Activated CD4-positive, alpha-beta T cell treated with anti-CD3 and anti-CD28 coated beads, Interleukin-2, Interleukin-6, amounts not matched to agents 100 ng/mL and 50 ng/mL, durations not matched to agents 16 hours and 8 hours (primary cell): ENCODE data around the gene SKI.

ENCODE experiments used
- DNase-seq: peaks from one replicate; pipeline ENCODE4 v3.0.0-alpha.2; 2020

Gene SKI

DNA sequence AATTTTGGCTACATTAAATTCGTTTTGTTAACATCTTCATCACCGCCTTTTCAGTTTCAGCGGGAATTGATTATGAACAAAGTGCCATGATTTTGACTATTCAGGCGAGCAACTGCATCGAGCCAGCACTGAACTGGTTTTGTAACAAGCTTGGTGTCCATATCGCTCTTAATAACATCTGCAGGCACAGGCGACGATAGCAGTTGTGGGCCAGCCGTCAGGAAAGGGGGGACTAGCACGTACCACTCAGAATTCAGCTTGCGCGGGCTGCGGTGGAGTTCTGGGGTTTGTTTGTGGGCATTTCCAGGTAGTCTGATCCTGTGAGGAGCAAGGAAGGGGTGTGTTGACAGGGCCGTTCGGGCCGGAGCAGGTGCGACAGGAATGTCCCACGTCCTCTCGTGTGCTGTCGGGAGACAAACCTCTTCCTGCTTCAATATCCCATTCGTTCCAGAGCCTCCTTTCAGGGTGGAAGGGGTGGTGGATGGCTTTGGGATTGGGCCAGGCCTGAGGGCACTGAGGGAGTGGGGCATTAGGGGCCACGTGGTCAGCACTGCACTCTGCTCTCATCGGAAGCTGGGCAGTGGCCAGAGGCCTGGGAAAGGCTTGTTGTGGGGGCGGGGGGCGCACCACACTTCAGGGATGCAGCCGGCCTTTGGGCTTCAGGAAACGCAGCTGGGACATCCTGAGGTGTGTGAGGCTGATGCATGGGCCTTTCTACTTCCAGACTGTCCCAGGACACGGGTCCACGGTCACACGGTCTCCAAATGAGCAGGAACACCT lies 39.1 kb downstream of the SKI start:
- DNase-seq, result no peak

DNA sequence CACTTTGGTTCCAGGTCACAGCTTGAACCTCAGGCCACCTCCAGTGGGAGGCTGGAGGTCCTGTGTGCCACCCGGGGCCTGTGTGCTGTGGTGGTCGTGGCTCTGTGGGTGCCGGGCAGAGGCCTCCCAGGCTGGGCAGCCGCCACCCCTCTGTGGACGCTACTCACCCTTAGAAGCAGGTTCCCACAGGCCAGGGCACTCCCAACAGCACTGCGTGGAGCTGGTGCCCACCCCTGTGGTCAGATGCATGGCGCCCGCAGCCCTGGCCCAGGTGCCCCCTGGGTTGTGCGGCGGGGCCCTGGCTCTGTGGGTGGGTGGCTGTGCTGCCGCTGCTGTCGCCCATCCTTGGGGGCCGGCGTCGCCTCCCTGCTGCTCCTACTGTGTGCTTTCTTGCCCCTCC lies 39.7 kb downstream of the SKI start:
- no peak for DNase-seq

DNA sequence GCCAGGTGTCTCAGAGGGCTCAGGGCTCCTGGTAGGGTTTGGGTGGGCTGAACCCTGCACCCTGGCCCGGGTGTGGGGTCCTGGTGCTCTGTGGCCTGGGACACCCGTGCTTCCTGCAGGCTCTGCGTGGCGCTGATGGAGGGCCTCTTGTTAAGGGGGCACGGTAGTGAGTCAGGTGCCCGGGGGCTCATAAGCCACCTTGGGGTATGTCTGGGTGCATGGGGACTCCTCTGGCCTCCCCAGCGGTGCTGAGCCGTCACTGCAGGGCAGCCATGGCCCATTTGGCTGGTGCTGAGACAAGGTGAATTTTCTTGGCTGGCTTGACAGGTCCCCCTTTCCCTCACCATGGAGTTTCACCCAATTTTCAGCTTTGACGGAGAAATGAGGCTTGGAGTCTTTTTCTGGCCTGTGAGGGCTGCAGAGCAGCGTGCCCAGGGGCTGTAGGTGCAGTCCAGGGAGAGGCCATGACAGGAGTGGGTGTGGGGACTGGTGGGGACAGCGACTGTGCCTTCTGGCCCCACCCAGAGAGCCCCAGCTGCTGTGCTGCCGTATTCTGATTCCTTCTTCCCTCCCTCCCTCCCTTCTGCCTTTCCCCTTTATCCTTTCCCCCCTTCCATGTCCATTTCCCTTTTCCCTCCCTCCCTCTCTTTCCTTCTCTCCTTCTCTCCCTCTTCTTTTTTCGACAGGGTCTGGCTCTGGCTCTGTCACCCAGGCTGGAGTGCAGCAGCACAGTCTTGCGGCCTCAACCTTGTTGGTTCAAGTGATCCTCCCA lies 40.4 kb downstream of the SKI start:
- no peak for DNase-seq

DNA sequence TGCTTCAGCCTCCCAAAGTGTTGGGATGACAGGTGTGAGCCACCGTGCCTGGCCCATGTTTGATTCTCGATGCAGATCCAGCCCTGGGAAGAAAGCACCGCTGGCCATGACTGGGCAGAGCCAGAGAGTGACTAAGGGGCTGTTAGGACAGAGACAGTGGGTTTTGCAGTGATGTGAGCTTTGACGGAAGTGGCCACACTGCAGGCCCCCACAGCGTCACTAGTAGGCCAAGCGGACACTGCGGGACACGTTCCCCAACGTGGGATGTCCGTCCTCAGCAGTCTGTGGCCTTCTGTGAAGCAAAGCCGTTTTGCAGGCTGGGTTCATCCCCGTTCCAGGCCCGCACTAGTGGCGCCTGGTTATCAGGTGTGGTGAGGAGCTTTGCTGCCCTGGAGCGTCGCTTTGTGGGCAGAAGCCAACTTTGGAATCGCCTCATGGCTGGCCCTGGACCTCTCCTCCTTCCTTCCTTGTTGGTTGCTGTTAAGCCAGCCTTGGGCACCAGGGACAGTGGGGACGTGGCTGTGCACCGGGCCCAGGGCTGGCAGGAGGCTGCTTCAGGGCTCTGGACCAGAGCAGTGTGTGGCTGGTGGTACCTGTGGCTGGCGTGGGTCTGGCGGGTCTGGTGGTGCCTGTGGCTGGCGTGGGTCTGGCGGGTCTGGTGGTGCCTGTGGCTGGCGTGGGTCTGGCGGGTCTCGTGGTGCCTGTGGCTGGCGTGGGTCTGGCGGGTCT lies 41.2 kb downstream of the SKI start:
- no peak for DNase-seq

DNA sequence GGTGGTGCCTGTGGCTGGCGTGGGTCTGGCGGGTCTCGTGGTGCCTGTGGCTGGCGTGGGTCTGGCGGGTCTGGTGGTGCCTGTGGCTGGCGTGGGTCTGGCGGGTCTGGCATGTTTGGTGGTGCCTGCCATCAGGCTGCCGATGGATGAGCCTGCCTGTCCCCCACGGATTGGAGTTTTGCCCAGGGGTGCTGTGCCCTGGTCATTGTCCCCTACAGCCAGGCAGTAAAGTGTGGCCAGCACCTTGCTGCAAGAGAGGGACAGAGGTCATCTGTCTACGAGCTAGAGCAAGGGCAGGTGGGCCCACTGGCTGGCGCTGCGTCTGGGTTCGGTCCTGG lies 41.8 kb downstream of the SKI start:
- no peak for DNase-seq

DNA sequence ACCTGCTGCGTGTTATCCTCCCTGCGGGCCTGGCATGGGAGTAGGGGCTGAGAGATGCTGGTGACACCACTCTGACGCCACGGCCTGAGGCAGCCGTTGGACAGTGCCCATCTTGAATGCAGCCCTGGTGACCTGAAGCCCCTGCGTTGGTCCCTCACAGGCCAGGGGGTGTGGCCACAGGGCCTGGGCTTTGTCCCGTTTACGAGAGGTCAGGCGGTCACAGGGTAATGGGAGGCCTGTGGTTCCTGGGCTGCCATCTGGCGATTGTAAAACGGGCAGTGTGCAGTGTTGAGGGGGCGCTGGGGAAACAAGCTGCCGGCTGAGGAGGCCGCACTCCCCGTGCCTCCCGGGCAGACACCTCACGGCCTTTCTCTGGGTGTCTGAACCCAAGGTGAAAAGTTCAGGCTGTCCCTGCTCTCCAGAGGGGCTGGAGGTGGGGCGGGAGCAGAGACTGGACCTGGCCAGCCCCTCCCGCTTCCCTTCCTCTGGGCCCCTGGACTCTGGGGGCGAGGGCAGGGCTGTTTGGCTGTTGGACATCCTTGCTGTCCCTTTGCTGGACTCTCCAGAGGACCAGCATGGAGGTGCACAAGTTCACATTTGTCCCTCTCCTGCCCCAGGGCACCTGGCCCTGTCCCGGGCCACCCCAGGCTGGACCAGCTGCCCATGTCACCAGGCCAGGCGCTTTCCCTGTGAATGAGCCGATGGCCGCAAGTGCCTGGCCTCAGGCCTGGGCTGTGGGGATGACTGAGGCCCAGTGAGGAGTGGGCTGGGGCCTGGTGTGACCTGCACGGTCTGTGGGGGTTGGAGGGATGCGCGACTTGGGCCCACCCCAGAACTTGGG lies 42.4 kb downstream of the SKI start:
- DNase-seq, result no peak

DNA sequence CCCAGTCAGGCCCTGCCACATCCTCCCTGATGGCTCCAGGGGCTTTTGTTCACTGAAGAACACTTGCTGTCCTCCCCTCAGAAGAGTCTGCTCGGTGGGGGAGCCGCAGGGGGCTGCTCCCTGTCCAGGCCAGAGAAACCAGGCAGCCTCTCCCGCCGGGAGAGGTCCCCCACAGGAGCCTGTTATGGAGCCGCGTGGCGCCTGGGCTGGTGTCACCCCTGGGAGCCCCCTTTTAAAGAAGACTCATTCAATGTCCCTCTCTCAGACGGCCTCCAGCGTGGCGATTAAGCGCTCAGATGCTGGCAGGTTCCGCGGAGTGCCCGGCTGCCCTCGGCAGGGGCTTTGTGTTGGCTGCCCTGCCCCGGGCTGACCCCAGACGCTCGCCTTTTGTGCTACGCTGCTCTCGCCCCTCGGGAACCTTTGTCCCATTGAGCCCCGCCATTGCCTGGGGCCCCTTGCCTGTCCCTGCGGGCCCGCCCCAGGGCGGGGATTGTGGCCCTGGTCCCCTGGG lies 43.1 kb downstream of the SKI start:
- DNase-seq, result no peak

DNA sequence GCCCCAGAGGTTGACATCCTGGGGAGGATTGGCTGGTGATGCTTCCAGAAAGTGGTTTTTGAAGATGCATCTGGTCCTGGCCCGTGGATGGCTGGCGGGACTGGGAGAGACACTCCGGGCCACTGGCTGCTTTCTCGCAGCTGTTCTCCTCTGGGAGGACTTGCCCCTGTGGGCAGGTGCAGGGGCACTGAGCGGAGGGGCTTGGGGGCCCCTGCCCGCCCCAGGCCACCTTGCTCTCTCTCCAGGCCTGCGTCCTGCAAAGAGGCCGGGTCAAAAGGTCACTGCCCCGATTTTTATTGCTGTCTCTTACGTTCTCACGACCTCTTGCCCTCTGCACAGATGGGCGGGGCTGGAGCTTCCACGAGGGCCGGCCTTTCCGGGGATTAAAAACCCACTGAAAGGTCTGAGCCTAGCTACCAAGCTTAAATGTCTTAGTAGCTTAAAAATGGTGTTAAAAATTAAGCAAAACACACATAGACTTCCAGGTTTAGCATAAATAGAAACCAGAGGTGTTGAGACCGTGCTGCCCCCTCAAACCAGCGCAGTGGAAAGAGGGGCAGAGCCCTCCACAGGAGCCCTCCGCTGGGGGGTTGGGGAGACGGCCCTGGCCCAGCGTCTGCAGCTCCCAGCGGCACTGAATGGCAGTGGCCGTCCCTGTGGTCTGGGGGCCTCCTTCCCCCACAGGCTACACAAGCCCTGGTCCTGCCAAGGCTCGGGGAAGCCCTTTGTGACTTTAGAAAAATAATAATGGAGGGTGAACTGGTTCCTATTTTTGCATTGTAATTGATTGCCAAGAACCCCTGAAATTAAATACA lies 43.9 kb downstream of the SKI start:
- DNase-seq, result no peak

DNA sequence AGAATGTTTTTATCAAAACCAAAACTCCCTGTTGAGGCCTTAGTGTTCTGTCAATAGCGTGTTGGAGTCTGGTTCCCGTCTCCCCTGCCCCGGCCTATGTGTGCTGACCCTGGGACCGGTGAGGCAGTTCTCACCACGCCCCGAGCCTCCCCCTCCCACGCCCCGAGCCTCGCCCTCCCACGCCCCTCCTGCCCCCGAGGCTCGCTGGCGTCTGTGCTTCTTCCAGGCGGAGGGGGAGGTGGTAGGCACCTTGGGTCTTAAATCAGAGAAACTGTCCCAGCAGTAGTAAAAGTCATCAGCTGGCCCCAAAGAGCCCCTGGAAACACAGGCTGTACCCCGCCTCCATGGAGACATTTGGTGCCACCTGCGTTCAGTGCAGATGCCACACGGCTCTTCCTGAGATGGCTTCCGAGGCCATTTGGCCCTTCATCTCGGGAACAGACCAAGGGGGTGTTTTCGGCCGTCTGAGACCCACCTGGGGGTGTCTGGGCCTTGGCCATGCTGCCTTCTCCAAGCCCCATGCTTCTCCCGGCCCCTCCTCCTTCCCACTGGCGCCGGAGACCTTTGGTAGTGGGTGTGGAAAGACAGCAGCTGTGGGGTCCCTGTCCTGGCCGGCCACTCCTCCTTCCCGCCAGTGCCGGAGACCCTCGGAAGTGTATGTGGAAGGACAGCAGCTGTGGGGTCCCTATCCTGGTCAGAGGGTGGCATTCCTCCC lies 44.7 kb downstream of the SKI start:
- no peak for DNase-seq

DNA sequence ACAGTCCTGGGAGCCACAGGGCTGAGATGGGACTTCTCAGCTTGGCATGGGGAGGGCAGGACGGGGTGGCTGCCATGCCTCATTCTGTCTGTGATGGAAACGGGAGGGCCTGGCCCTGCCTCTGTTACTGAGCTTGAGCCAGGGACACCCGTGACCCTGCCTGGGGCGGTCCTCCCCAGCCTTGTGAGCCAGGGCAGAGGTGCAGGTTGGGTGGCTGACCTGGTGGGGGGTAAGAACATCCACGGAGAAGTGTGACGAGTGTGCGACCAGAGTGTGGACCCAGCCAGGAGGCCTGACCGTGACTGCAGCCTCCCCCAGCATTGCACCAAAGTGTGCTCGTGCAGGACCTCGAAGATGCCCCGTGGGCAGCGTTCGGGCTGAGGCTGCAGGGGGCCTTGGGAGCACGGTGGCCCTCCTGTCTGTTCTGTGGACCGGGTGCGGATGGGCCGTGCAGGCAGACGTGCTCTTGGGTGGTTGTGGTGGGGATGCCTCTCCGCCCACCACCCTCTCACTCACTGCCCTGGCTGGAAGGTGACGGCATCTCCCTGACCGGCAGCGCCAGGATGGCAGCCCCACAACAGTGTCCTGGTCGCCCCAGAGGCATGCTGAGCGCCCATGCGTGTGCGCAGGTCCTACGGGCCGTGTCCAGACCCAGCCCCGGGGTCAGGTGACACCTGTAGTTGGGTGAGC lies 45.4 kb downstream of the SKI start:
- no peak for DNase-seq

DNA sequence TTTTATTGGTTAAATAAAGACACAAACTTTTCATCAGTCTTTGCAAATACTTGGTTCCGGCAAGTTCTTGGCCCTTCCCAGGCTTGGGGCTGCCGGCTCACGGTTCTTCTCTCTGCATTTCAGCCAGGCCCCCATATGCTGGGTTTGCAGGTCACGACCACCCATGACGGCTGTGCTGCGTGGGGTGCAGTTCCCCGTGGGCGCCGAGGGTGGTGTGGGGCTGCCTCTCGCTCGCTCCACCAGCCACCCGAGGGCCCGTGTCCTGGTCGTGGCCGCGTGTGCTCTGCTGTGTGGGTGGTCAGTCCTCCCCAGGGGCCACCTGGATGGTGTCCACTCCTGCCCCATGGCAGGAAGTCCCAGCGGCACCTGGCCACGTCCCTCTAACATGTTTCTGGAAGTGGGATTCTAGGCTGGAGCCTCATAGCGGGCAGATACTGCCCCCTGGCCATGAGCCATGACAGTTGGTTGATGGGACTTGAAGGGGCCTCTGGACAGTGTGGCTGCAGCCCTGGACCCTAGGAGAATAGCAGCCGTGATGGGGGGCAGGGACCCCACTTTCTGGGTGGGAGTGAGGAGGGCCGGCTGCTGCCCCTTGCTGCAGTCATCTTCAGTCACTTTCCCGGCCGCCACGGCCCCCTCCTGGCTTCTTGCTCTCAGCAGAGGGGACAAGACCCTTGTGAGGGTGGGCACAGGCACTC lies 46.3 kb downstream of the SKI start:
- no peak for DNase-seq

DNA sequence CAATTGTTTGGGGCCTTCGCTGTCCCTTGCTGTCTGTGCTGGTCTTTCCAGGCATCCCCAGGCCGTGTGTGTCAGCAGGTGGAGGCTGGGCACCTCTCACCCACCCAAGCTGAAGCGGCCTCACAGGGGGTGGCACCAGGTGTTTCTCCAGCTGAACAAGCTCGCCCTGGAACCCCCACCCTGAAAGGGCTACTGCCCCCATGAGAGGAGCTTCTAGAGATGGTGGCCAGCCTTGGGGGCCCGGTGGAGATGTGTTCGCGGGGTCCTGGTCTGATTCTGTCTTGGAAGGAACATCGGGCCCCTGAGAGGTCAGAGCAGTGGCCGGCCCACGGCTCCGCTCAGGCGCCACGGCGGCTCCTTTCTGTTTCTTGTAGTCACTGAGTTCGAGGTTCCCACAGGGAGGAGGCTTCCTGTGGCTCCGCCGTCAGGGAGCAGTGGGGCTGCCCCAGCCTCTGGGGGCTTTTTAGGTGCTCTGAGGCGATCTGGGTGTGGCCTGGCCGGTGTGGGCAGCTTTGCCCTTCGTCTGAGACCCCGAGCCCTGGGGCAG lies 46.9 kb downstream of the SKI start:
- no peak for DNase-seq

DNA sequence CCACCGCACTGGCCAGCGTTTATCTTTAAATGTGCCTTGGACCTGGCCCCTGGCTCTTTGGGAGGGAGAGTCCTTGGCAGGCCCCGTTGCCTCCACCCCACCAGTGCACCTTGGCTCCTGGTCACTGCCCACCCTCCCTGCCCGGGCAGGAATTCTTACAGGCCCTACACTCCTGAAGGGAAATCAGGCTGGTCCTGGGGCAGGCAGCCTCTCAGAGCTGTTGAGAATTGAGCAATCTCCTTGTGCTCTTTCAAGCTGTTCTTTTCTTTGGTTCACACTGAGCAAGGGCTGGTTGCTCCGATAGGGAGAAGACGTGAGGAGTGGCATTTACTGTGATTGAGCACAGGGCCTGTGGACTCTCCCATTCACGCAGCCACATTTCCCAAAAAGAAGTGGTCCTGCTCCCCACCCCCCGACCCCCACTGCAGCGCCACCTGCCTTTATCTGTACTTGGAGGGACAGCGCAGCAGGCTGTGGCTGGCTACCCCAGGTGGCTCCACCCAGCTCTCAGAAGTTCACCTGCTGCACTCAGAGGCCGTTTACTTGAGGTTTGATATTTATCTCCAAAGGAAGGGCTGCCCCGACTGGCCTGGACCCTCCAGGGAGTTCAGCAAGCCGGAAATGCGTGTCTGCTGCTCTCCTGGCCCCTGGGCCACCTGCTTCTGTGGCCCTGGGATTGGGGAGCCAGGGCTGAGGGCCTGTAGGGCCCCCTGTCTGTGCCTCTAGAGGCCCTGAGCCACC lies 47.8 kb downstream of the SKI start:
- DNase-seq, result no peak

DNA sequence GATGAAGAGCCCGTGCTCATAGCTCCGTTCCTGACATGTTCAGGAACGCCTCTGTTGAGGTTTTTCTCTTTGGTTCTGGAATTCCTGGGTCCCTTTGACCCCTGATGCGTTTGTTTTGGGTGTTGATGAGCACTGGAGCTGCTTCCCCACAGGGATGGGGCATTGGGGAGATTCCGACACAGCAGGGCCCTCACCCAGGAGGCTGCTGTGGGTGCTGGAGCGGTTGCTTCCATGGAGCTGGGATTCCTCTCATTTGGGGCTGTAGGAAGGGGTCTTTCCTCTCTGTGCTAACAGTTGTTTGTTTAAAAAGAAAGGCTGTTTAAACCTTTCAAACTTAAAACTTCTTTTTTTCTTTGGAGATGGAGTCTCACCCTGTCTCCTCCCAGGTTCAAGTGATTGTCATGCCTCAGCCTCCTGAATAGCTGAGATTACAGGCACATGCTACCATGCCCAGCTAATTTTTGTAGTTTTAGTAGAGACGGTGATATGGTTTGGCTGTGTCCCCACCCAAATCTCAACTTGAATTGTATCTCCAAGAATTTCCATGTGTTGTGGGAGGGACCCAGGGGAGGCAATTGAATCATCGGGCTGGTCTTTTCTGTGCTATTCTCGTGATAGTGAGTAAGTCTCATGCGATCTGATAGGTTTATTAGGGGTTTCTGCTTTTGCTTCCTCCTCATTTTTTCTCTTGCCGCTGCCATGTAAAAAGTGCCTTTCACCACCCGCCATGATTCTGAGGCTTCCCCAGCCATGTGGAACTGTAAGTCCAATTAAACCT lies 48.9 kb downstream of the SKI start:
- no peak for DNase-seq

DNA sequence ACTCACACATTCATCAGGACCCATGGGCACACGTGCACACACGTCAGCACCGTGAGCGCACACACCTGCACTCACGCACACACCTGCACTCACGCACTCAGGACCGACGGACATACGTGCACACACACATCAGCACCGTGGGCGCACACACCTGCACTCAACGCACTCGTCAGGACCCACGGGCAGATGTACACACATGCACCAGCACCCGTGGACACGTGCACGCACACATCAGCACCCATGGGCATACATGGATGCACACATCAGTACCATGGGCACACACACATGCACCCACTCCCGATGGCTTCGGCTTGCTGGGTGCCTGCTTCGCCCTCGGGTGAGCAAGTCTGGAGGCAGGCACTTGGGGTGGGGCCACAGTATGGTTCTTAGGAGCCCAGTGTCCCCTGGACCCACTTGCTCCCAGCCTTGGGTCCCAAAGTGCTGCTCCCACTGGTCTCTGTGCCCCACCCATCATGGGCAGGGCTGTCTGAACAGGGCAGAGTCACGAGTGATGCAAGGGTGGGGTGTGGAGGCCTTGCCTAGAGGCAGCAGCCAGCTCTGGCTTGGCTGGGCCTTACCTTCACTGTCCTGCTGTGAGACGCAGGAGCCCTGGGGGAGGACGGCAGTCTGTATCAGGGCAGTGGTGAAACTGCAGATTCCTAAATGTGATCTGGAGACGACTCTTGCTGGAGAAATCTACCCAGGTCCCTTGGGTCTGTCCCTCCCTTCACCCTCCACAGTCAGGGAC lies 49.8 kb downstream of the SKI start:
- no peak for DNase-seq

DNA sequence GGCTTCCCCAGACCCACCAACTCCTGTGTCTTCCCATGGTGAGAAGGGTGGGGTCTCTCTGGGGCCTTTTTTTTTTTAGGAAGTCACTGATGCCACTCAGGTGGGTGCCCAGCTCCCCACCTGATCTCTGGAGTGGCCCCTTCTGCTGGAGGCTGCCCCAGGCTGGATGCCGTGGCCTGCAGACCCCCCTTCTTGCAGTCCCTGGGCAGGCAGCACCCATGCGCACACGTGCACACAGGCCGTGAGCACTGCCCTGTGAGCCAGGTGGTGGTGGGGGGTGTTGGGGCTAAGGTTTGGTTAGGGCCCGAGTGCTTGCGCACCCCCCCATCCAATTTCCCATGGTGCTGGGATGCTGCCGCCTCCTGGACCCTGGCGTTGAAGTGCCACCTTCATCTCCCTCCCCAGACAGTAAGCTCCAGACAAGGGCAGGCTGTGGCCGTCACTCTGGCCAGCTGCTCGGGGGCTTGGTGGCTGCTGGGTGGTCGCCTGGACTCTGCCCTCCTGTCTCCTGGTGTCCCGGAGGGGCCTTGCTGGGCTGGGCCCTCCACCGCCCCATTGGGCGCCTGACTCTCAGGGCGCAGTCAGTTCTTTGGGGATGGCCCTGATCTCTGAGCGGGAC lies 50.6 kb downstream of the SKI start:
- DNase-seq, result no peak

DNA sequence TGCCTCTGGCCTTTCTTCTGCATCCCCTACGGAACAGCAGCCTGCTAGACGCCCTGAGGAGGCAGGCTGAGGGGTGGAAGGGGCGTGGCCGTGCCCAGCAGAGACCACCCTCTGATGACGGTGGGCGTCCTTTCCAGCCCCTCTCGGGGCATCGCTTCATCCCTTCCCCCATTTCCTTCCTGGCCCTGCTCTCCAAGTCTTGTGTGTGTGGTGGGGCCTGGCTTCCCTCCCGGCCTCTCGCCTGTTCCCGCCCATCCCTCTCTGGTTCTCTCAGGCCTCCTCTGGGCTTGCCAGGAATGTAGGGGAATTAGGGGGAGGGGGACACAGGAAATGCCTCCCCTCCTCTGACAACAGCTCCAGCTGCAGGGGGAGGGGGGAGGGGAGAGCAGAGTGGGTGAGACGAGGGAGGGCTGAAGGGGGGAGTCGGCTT lies 51.1 kb downstream of the SKI start:
- no peak for DNase-seq
